Testis (tissue), 2 donors: Measurements from ENCODE around the gene ABHD16B.

ENCODE experiments used
- CTCF ChIP-seq, 3 experiments: fragments of 450-650 bp in 2 of 3; fragments of 200-600 bp in 1 of 3; sonication (generic) in 1 of 3; IDR thresholded peaks; one replicate each; pipeline ENCODE4 v1.5.1; 2016 to 2019; ENCODE audit warnings: antibody characterized with exemption in 3 of 3, mild to moderate bottlenecking in 2 of 3, moderate library complexity in 1 of 3
- POLR2A ChIP-seq: fragments of 450-650 bp; IDR thresholded peaks from one replicate; pipeline ENCODE4 v1.6.1; 2017; ENCODE audit warnings: antibody characterized with exemption, mild to moderate bottlenecking, moderate library complexity

DNA sequence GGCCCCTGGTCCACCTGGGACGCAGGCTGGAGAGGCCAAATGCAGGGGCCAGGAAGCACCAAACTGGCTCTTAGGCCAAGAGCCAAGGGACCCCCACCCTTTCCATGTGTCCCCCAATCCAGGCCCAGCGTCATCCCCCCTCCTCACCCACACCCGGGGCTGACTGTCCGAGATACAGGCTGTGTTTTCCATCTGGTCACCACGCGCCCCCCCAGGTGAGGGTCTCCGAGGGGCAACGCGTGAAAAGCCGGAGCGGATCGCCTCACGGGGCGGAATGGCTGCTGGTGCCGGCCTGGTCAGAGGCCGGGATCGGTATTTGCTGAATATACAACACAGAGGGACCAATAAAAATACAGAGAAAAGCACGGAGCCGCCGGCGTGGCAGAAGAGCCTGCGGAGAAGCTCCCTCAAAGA is 5.2 kb upstream of the ABHD16B start:
- TF ChIP-seq CTCF (IDR thresholded peaks at IDR 0.05) (no peak), POLR2A (no peak)
